Thyroid gland (tissue), 4 donors: ENCODE measurements around the gene QDPR. TPM values are rescaled to one million over a fixed set of nuclear protein-coding genes. Genes with fewer than 3 reads are reported as not detected.

Experiments
- DNase-seq, 2 donors: peaks; one replicate each; pipeline ENCODE4 v3.0.0-alpha.2; 2019
- H3K27ac ChIP-seq, 3 donors: fragments of 200-600 bp; sonication (generic); 1 replicate in 2 of 3; 2 replicates in 1 of 3; pipeline ENCODE4 v1.5.1; 2016 to 2019; ENCODE audit warnings: mild to moderate bottlenecking in 1 of 3, moderate library complexity in 1 of 3
- H3K27me3 ChIP-seq: fragments of 200-600 bp; sonication (generic); one replicate; pipeline ENCODE4 v1.5.1; 2019
- H3K36me3 ChIP-seq, 2 donors: fragments of 200-600 bp; sonication (generic); one replicate each; pipeline ENCODE4 v1.5.1; 2016 to 2019
- H3K4me1 ChIP-seq, 2 donors: fragments of 200-600 bp; sonication (generic); one replicate each; pipeline ENCODE4 v1.5.1; 2017 to 2019
- H3K4me3 ChIP-seq, 3 donors: fragments of 200-600 bp; sonication (generic); replicated peaks in 1 of 3; 1 replicate in 2 of 3; 2 replicates in 1 of 3; pipeline ENCODE4 v1.5.1; 2016; ENCODE audit warnings: mild to moderate bottlenecking in 1 of 3
- H3K9me3 ChIP-seq: fragments of 200-600 bp; sonication (generic); one replicate; pipeline ENCODE4 v1.5.1; 2017
- CTCF ChIP-seq, 6 experiments: fragments of 200-600 bp in 3 of 6; fragments of 450-650 bp in 3 of 6; sonication (generic) in 3 of 6; IDR thresholded peaks; one replicate each; pipeline ENCODE4 v1.5.1; 2016 to 2019; ENCODE audit warnings: antibody characterized with exemption in 6 of 6, mild to moderate bottlenecking in 2 of 6, inconsistent platforms in 1 of 6, moderate library complexity in 1 of 6
- POLR2A ChIP-seq, 2 donors: fragments of 450-650 bp; IDR thresholded peaks; one replicate each; pipeline ENCODE4 v1.6.1; 2017; ENCODE audit warnings: antibody characterized with exemption in 2 of 2, mild to moderate bottlenecking in 2 of 2, moderate library complexity in 1 of 2
- WGBS, 2 donors: methylation state at CpG; one replicate each; pipeline ENCODE4 v1.1.5; 2017; 5-methylcytosine and 5-hydroxymethylcytosine counted together
- intact Hi-C: fragments of 100-400 bp; cut with DNase I; formaldehyde crosslinking; loops from one replicate; pipeline ENCODE4 v1.15.1; 2023
- total RNA-seq, 4 donors: library from RNA; depleted of rRNA; stranded (reverse); fragments of >200 nt; gene quantifications; one replicate each; pipeline ENCODE4 v1.2.3, GENCODE V29; 2016

The QDPR gene
- total RNA-seq, 4 donors from 2014 or later, result 4.0 to 14.7 (median 9.6) TPM

DNA sequence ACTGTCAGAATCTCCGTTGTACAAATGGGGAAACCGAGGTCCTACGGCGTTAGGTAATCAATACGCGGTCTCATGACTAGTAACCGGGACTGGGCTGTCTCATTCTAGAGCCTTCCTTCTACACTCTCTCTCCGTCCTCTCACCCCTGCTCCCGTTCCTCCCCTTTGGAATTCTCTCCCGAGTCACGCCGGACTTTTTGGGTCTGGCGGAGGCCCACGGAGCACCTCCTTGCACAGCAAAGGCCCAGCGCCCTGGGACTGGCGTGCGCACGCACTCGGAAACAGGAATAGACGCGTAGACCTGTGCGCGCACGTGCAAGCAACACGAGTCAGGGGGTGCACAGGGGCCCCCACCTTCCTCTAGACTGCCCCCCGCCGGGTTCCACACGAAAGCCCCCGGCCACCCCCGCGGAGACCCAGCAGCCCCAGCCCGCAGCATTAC is 361 bp downstream of the QDPR start:
- Histone ChIP-seq H3K27me3 (no peaks in the 10 kb centered on the region), H3K27ac (peak overlapping the region; percentile 18 to 82 (median 52)), H3K9me3 (no peaks in the 10 kb centered on the region), H3K36me3 (peaks cover 0 to 2% of the 10 kb centered on the region in 2 donors), H3K4me1 (peaks cover 12 to 23% of the 10 kb centered on the region in 2 donors), H3K4me3 (peak overlapping the region; percentile 23 to 79 (median 69))
- WGBS, 2 donors, result 6 to 8% methylated on average over 19 to 32 of the region's 32 CpGs
- no peak for TF ChIP-seq POLR2A (IDR thresholded peaks at IDR 0.05)
- TF ChIP-seq CTCF (IDR thresholded peaks at IDR 0.05), result no peak
- peak; percentile 62 to 63 for DNase-seq
- intact Hi-C loops, result no loop called here

- 21 to 43% methylated on average over 8 to 9 of the region's 9 CpGs for WGBS, 2 donors
- peak; percentile 52 to 68 for DNase-seq
Observed at GRCh38 chr4:17511051-17511450, 839 bp downstream of the QDPR start.

GRCh38 chr4:17510582-17510981 is 1.3 kb downstream of the QDPR start:
- Histone ChIP-seq H3K4me3 (no peak overlapping the region), H3K27me3 (no peaks in the 10 kb centered on the region), H3K36me3 (peaks cover 0 to 2% of the 10 kb centered on the region in 2 donors), H3K27ac (no peak overlapping the region), H3K9me3 (no peaks in the 10 kb centered on the region), H3K4me1 (peaks cover 12 to 23% of the 10 kb centered on the region in 2 donors)
- DNase-seq, result no peak
- intact Hi-C loops, result no loop called here
- no peak for TF ChIP-seq POLR2A (IDR thresholded peaks at IDR 0.05)
- no peak for TF ChIP-seq CTCF (IDR thresholded peaks at IDR 0.05)
- 92 to 100% methylated on average over 3 of the region's 3 CpGs for WGBS, 2 donors

More at GRCh38 chr4:17511051-17511450, 839 bp downstream of the QDPR start:
- Histone ChIP-seq H3K36me3 (peaks cover 0 to 2% of the 10 kb centered on the region in 2 donors), H3K27ac (peak overlapping the region in 1 of 3 donors; percentile 82), H3K4me1 (peaks cover 12 to 23% of the 10 kb centered on the region in 2 donors), H3K4me3 (peak overlapping the region in 1 of 3 donors; percentile 69), H3K9me3 (no peaks in the 10 kb centered on the region), H3K27me3 (no peaks in the 10 kb centered on the region)
- TF ChIP-seq POLR2A (IDR thresholded peaks at IDR 0.05), result no peak
- no peak for TF ChIP-seq CTCF (IDR thresholded peaks at IDR 0.05)
- intact Hi-C loops, result no loop called here

GRCh38 chr4:17504081-17504480 is 7.8 kb downstream of the QDPR start:
- no peak for DNase-seq
- H3K27ac ChIP-seq, result no peak overlapping the region
- peaks cover 12 to 27% of the 10 kb centered on the region in 2 donors for H3K36me3 ChIP-seq
- TF ChIP-seq POLR2A (IDR thresholded peaks at IDR 0.05) (no peak), CTCF (IDR thresholded peaks at IDR 0.05) (no peak)
- no peaks in the 10 kb centered on the region for H3K9me3 ChIP-seq
- no peaks in the 10 kb centered on the region for H3K27me3 ChIP-seq
- intact Hi-C loops, result no loop called here
- no peaks in the 10 kb centered on the region for H3K4me1 ChIP-seq
- 89 to 90% methylated on average over 7 of the region's 7 CpGs for WGBS, 2 donors
- H3K4me3 ChIP-seq, result no peak overlapping the region

DNA sequence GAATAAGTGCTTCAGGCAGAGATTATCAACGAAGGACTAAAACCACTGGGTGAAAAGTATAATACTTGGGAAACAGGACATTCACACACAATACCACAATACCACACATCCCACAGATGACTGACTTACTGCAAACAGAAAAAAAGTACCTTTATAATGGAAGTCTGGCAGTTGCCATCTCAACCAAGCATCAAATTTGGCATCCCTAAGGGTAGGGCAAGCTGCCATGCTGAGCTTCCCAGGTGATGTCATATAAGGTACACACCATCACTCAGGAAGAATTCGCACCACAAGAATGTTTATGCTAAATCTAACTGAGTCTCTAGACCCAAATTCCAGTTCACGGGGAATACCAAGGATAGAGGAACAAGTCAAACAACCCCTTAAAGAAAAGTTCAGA is 9.1 kb downstream of the QDPR start:
- Histone ChIP-seq H3K4me1 (no peaks in the 10 kb centered on the region), H3K27me3 (no peaks in the 10 kb centered on the region), H3K9me3 (no peaks in the 10 kb centered on the region), H3K4me3 (no peak overlapping the region), H3K36me3 (peaks cover 16 to 27% of the 10 kb centered on the region in 2 donors), H3K27ac (no peak overlapping the region)
- DNase-seq, result no peak
- WGBS, 2 donors, result 88 to 97% methylated on average over 3 of the region's 3 CpGs
- intact Hi-C loops, result no loop called here
- no peak for TF ChIP-seq CTCF (IDR thresholded peaks at IDR 0.05)
- no peak for TF ChIP-seq POLR2A (IDR thresholded peaks at IDR 0.05)
